DOHH2 (cell line): ENCODE data around the gene CDH4.

Experiments used
- CTCF ChIP-seq: fragments of 200-600 bp; sonication (generic); IDR thresholded peaks from one replicate; pipeline ENCODE4 v1.5.1; 2014; ENCODE audit warnings: antibody characterized with exemption, mild to moderate bottlenecking, low read depth, low read length; ENCODE audit not compliant: poor library complexity, severe bottlenecking
- EZH2phosphoT487 ChIP-seq: fragments of 200-600 bp; sonication (generic); IDR thresholded peaks from 2 replicates; pipeline ENCODE4 v1.6.1; 2017; ENCODE audit warnings: borderline replicate concordance, mild to moderate bottlenecking, antibody characterized with exemption, low read length, moderate library complexity, mixed read lengths

GRCh38 chr20:61438285-61438684 lies 186.2 kb downstream of the CDH4 start:
- no peak for TF ChIP-seq EZH2phosphoT487
- no peak for TF ChIP-seq CTCF
